Measurements from ENCODE around the gene KCNK1.
"Not testable (repeated sequence)": the region's sequence is repeated elsewhere in the genome, so short reads cannot be mapped to it uniquely, and the experiment has no call there.

DNA sequence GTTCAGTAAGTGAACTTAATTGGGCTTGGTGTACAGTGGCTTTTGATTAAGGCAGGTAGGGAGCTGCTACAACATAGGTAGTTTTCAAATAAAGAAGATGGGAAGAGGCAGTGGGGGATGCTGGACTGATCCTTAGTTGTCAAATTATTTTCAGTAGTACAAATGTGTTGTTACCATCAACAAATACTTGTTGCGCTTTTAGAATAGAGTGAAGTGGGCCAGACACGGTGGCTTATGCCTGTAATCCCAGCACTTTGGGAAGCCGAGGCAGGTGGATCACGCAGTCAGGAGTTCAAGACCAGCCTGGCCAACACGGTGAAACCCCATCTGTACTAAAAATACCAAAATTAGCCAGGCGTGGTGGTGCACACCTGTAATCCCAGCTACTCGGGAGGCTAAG lies 5.5 kb downstream of the KCNK1 start:
- TF ChIP-seq, protein P1, sequence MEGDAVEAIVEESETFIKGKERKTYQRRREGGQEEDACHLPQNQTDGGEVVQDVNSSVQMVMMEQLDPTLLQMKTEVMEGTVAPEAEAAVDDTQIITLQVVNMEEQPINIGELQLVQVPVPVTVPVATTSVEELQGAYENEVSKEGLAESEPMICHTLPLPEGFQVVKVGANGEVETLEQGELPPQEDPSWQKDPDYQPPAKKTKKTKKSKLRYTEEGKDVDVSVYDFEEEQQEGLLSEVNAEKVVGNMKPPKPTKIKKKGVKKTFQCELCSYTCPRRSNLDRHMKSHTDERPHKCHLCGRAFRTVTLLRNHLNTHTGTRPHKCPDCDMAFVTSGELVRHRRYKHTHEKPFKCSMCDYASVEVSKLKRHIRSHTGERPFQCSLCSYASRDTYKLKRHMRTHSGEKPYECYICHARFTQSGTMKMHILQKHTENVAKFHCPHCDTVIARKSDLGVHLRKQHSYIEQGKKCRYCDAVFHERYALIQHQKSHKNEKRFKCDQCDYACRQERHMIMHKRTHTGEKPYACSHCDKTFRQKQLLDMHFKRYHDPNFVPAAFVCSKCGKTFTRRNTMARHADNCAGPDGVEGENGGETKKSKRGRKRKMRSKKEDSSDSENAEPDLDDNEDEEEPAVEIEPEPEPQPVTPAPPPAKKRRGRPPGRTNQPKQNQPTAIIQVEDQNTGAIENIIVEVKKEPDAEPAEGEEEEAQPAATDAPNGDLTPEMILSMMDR (IDR thresholded peaks at IDR 0.05), result not testable (repeated sequence)
- TF ChIP-seq POLR2A (IDR thresholded peaks at IDR 0.05), result not testable (repeated sequence)
